CD14-positive monocyte (primary cell): ENCODE measurements around the gene FOXE1. TPM values are rescaled to one million over a fixed set of nuclear protein-coding genes. Genes with fewer than 3 reads are reported as not detected.

Source experiments
- DNase-seq, 3 donors: peaks; one replicate each; pipeline ENCODE4 v3.0.0-alpha.2; 2011 to 2022
- H2AFZ ChIP-seq: 2 replicates; pipeline ENCODE4 v1.6.0; 2012; ENCODE audit warnings: mild to moderate bottlenecking, low read depth, low read length, inconsistent platforms; ENCODE audit not compliant: insufficient read depth, poor library complexity, severe bottlenecking
- H3K27ac ChIP-seq, 2 donors: 1 replicate in 1 of 2; 2 replicates in 1 of 2; pipeline ENCODE4 v1.5.1; 2012 to 2013; ENCODE audit warnings: low read length in 2 of 2, control low read depth in 1 of 2, inconsistent platforms in 1 of 2, low read depth in 1 of 2, mild to moderate bottlenecking in 1 of 2
- H3K27me3 ChIP-seq, 2 donors: one replicate each; pipeline versions ENCODE4 v1.6.0 to v1.6.1; 2011 to 2013; ENCODE audit warnings: low read length in 2 of 2; ENCODE audit not compliant: control insufficient read depth in 2 of 2, insufficient read depth in 2 of 2
- H3K36me3 ChIP-seq, 2 donors: replicated peaks in 1 of 2; 1 replicate in 1 of 2; 2 replicates in 1 of 2; pipeline versions ENCODE4 v1.5.1 to v1.6.1; 2012 to 2013; ENCODE audit warnings: low read length in 2 of 2, control low read depth in 1 of 2, inconsistent platforms in 1 of 2, mild to moderate bottlenecking in 1 of 2; ENCODE audit not compliant: insufficient read depth in 2 of 2, control insufficient read depth in 1 of 2
- H3K4me1 ChIP-seq, 2 donors: 1 replicate in 1 of 2; 2 replicates in 1 of 2; pipeline versions ENCODE4 v1.5.1 to v1.6.1; 2012 to 2013; ENCODE audit warnings: low read length in 2 of 2, control low read depth in 1 of 2, inconsistent platforms in 1 of 2, mild to moderate bottlenecking in 1 of 2, moderate library complexity in 1 of 2; ENCODE audit not compliant: insufficient read depth in 2 of 2, control insufficient read depth in 1 of 2
- H3K4me2 ChIP-seq: replicated peaks from 2 replicates; pipeline ENCODE3; 2012; ENCODE audit warnings: low read length, moderate library complexity, mild to moderate bottlenecking; ENCODE audit not compliant: poor library complexity, severe bottlenecking; ENCODE audit errors: extremely low read depth
- H3K4me3 ChIP-seq, 3 experiments: fragments of 200-600 bp in 1 of 3; sonication (generic) in 1 of 3; replicated peaks in 1 of 3; 1 replicate in 2 of 3; 2 replicates in 1 of 3; pipeline ENCODE4 v1.5.1; 2011 to 2013; ENCODE audit warnings: low read length in 3 of 3, mild to moderate bottlenecking in 3 of 3, control low read depth in 2 of 3, low read depth in 2 of 3, inconsistent platforms in 1 of 3, moderate library complexity in 1 of 3
- H3K79me2 ChIP-seq: 2 replicates; pipeline ENCODE4 v1.6.0; 2012; ENCODE audit warnings: mild to moderate bottlenecking, control low read depth, inconsistent platforms, low read length, moderate library complexity; ENCODE audit not compliant: insufficient read depth
- H3K9ac ChIP-seq: 2 replicates; pipeline ENCODE4 v1.6.0; 2017; ENCODE audit warnings: low read length, mild to moderate bottlenecking; ENCODE audit not compliant: insufficient read depth, poor library complexity, severe bottlenecking
- H3K9me3 ChIP-seq, 2 donors: replicated peaks in 1 of 2; 1 replicate in 1 of 2; 2 replicates in 1 of 2; pipeline versions ENCODE4 v1.5.1 to v1.6.1; 2012 to 2013; ENCODE audit warnings: low read length in 2 of 2, control low read depth in 1 of 2; ENCODE audit not compliant: control insufficient read depth in 1 of 2, insufficient read depth in 1 of 2
- H4K20me1 ChIP-seq: 2 replicates; pipeline ENCODE4 v1.6.0; 2012; ENCODE audit warnings: mild to moderate bottlenecking, low read length, control low read depth, moderate library complexity; ENCODE audit not compliant: insufficient read depth
- H3K27ac Mint-ChIP-seq, 7 donors: one replicate each; pipeline ENCODE4 v1.8.0; 2020; ENCODE audit warnings: mild to moderate bottlenecking in 7 of 7, mixed read lengths in 7 of 7, moderate library complexity in 6 of 7, inconsistent platforms in 2 of 7
- H3K27me3 Mint-ChIP-seq, 3 donors: one replicate each; pipeline ENCODE4 v1.8.0; 2021 to 2022; ENCODE audit warnings: low read depth in 3 of 3, mild to moderate bottlenecking in 3 of 3, mixed read lengths in 3 of 3, moderate library complexity in 3 of 3, inconsistent platforms in 1 of 3
- H3K36me3 Mint-ChIP-seq, 2 donors: one replicate each; pipeline ENCODE4 v1.8.0; 2020; ENCODE audit warnings: mixed read lengths in 2 of 2, inconsistent platforms in 1 of 2, mild to moderate bottlenecking in 1 of 2
- H3K4me1 Mint-ChIP-seq: one replicate; pipeline ENCODE4 v1.8.0; 2020; ENCODE audit warnings: mild to moderate bottlenecking, mixed read lengths
- H3K4me3 Mint-ChIP-seq, 2 donors: one replicate each; pipeline ENCODE4 v1.8.0; 2020; ENCODE audit warnings: mild to moderate bottlenecking in 2 of 2, mixed read lengths in 2 of 2, moderate library complexity in 1 of 2
- H3K9me3 Mint-ChIP-seq, 7 donors: one replicate each; pipeline ENCODE4 v1.8.0; 2020 to 2022; ENCODE audit warnings: mixed read lengths in 7 of 7, mild to moderate bottlenecking in 6 of 7, moderate library complexity in 6 of 7, inconsistent platforms in 2 of 7
- whole genome bisulfite sequencing: methylation state at CpG from one replicate; pipeline ENCODE4 v1.1.5; 2013; ENCODE audit warnings: missing lambda C conversion rate; ENCODE audit not compliant: insufficient coverage; 5-methylcytosine and 5-hydroxymethylcytosine counted together
- intact Hi-C, 2 donors: fragments of 100-400 bp; cut with micrococcal nuclease; formaldehyde crosslinking; loops; one replicate each; pipeline versions ENCODE4 v1.15.0 to v1.15.1; 2023
- polyA plus RNA-seq, 3 donors: library from polyadenylated mRNA; depleted of rRNA in 1 of 3; unstranded in 2 of 3; stranded (reverse) in 1 of 3; fragments of 300-500 nt in 2 of 3; fragments of >200 nt in 1 of 3; fragmentation: Illumina TruSeq in 2 of 3; gene quantifications; 1 replicate in 2 of 3; 2 replicates in 1 of 3; pipeline ENCODE4 v1.2.3, GENCODE V29; 2012 to 2021
- TF ChIP-seq, protein P1 (sequence below): fragments of 200-600 bp; IDR thresholded peaks from one replicate; pipeline ENCODE4 v1.8.0; 2022; ENCODE audit warnings: antibody characterized with exemption, mild to moderate bottlenecking

Gene FOXE1
- polyA plus RNA-seq, 3 donors, result 0.01 TPM; not detected in 2

DNA sequence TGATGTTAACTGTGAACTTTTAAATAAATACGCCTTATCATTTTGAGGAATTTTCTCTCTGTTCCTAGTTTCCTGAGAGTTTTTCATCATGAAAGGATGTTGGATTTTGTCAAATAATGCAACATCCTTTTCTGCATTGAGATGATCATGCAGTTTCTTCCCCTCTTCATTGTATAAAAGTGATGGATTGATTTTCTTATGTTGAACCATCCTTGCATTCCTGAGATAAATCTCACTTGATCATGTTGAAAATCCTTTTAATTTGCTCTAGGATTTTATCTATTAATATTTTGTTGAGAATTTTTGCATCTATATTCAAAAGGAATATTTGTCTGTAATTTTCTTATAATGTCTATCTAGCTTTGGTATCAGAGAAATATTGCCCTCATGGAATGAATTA, 13.3 kb downstream of the FOXE1 start:
- peaks cover 52 to 72% (median 53%) of the 10 kb centered on the region in 3 donors for H3K27me3 Mint-ChIP-seq
- no peak for DNase-seq
- peaks cover 2 to 5% of the 10 kb centered on the region in 2 donors for H3K36me3 Mint-ChIP-seq
- H3K79me2 ChIP-seq, result no peaks in the 10 kb centered on the region
- peaks cover 7% of the 10 kb centered on the region for H3K4me1 Mint-ChIP-seq
- no peaks in the 10 kb centered on the region for H4K20me1 ChIP-seq
- H3K27ac Mint-ChIP-seq, result no peak overlapping the region
- no peak overlapping the region for H3K27ac ChIP-seq
- peaks cover 3 to 7% of the 10 kb centered on the region in 2 donors for H3K4me1 ChIP-seq
- H3K36me3 ChIP-seq, result no peaks in the 10 kb centered on the region
- peaks cover 4 to 17% of the 10 kb centered on the region in 2 donors for H3K9me3 ChIP-seq
- WGBS, result no CpG with 5 or more reads among the region's 1 CpG
- no peak overlapping the region for H3K4me3 ChIP-seq
- intact Hi-C loops, result no loop called here
- no peak overlapping the region for H3K4me2 ChIP-seq
- no peak overlapping the region for H2AFZ ChIP-seq
- no peak overlapping the region for H3K9ac ChIP-seq
- TF ChIP-seq, protein P1, sequence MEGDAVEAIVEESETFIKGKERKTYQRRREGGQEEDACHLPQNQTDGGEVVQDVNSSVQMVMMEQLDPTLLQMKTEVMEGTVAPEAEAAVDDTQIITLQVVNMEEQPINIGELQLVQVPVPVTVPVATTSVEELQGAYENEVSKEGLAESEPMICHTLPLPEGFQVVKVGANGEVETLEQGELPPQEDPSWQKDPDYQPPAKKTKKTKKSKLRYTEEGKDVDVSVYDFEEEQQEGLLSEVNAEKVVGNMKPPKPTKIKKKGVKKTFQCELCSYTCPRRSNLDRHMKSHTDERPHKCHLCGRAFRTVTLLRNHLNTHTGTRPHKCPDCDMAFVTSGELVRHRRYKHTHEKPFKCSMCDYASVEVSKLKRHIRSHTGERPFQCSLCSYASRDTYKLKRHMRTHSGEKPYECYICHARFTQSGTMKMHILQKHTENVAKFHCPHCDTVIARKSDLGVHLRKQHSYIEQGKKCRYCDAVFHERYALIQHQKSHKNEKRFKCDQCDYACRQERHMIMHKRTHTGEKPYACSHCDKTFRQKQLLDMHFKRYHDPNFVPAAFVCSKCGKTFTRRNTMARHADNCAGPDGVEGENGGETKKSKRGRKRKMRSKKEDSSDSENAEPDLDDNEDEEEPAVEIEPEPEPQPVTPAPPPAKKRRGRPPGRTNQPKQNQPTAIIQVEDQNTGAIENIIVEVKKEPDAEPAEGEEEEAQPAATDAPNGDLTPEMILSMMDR, result no peak
- peaks cover 31 to 62% of the 10 kb centered on the region in 2 donors for H3K27me3 ChIP-seq
- H3K4me3 Mint-ChIP-seq, result peak overlapping the region in 1 of 2 donors; percentile 61
- peaks cover 7 to 31% (median 22%) of the 10 kb centered on the region in 7 donors for H3K9me3 Mint-ChIP-seq

DNA sequence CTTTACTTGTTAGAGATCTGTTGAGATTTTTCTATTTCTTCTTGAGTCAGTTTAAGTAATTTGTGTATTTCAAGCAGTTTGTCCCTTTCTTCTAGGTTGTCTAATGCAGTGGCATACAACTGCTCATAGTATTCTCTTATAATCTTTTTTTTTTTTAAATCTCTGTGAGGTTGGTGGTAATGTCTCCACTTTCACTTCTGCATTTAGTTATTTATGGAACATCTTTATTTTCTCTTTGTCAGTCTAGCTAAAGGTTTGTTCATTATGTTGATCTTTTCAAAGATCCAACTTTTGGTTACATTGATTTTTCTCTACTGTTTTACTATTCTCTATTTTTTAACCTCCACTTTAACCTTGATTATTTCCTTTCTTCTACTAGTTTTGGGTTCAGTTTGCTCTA, 13.8 kb downstream of the FOXE1 start:
- TF ChIP-seq, protein P1, result no peak

More for the DNA sequence above, 13.8 kb downstream of the FOXE1 start:
- H3K4me1 Mint-ChIP-seq, result peaks cover 7% of the 10 kb centered on the region
- H3K4me3 Mint-ChIP-seq, result peak overlapping the region in 1 of 2 donors; percentile 35
- Histone ChIP-seq H3K27ac (no peak overlapping the region), H3K4me2 (no peak overlapping the region), H3K4me3 (no peak overlapping the region), H4K20me1 (no peaks in the 10 kb centered on the region), H3K79me2 (no peaks in the 10 kb centered on the region), H3K36me3 (no peaks in the 10 kb centered on the region), H2AFZ (no peak overlapping the region), H3K9me3 (peaks cover 4 to 17% of the 10 kb centered on the region in 2 donors), H3K4me1 (peaks cover 3 to 7% of the 10 kb centered on the region in 2 donors), H3K9ac (no peak overlapping the region), H3K27me3 (peaks cover 31 to 60% of the 10 kb centered on the region in 2 donors)
- intact Hi-C loops, result no loop called here
- peaks cover 7 to 31% (median 22%) of the 10 kb centered on the region in 7 donors for H3K9me3 Mint-ChIP-seq
- peak in 2 of 3 donors; percentile 6 to 41 for DNase-seq
- peaks cover 2 to 5% of the 10 kb centered on the region in 2 donors for H3K36me3 Mint-ChIP-seq
- peaks cover 47 to 68% (median 50%) of the 10 kb centered on the region in 3 donors for H3K27me3 Mint-ChIP-seq
- no peak overlapping the region for H3K27ac Mint-ChIP-seq
